ENCODE data around the gene UACA.

- no peak for TF ChIP-seq POLR2A (IDR thresholded peaks at IDR 0.05)
- TF ChIP-seq, protein P1, sequence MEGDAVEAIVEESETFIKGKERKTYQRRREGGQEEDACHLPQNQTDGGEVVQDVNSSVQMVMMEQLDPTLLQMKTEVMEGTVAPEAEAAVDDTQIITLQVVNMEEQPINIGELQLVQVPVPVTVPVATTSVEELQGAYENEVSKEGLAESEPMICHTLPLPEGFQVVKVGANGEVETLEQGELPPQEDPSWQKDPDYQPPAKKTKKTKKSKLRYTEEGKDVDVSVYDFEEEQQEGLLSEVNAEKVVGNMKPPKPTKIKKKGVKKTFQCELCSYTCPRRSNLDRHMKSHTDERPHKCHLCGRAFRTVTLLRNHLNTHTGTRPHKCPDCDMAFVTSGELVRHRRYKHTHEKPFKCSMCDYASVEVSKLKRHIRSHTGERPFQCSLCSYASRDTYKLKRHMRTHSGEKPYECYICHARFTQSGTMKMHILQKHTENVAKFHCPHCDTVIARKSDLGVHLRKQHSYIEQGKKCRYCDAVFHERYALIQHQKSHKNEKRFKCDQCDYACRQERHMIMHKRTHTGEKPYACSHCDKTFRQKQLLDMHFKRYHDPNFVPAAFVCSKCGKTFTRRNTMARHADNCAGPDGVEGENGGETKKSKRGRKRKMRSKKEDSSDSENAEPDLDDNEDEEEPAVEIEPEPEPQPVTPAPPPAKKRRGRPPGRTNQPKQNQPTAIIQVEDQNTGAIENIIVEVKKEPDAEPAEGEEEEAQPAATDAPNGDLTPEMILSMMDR (IDR thresholded peaks at IDR 0.05), result no peak
Observed at GRCh38 chr15:70777170-70777926, 14.0 kb upstream of the UACA start.
